ENCODE data around the gene SMC5. TPM values are rescaled to one million over a fixed set of nuclear protein-coding genes. Genes with fewer than 3 reads are reported as not detected.

Gene SMC5
- total and polyA plus RNA-seq, 12 donors = 6.9 to 16.4 (median 12.5) TPM

DNA sequence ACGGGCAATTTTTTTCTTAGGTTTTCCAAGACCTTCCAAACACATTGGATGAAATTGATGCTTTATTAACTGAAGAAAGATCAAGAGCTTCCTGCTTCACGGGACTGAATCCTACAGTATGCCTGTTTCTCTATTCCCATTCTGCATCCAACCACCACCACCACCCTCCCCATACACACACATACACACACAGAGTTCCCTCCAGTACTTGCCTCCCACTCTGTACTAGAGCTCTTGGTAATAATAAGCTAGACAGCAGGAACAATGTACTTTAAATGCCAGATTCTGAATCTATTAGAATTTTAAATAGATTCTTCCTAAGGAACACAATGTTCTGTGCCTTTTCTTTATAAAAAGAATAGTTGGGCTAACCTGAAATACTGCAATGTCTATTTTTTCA is 88.3 kb downstream of the SMC5 start:
- no peak overlapping the region for H3K27ac ChIP-seq
- ATAC-seq (no peak), DNase-seq (no peak)
- TF ChIP-seq, protein P1, sequence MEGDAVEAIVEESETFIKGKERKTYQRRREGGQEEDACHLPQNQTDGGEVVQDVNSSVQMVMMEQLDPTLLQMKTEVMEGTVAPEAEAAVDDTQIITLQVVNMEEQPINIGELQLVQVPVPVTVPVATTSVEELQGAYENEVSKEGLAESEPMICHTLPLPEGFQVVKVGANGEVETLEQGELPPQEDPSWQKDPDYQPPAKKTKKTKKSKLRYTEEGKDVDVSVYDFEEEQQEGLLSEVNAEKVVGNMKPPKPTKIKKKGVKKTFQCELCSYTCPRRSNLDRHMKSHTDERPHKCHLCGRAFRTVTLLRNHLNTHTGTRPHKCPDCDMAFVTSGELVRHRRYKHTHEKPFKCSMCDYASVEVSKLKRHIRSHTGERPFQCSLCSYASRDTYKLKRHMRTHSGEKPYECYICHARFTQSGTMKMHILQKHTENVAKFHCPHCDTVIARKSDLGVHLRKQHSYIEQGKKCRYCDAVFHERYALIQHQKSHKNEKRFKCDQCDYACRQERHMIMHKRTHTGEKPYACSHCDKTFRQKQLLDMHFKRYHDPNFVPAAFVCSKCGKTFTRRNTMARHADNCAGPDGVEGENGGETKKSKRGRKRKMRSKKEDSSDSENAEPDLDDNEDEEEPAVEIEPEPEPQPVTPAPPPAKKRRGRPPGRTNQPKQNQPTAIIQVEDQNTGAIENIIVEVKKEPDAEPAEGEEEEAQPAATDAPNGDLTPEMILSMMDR (IDR thresholded peaks at IDR 0.05) = no peak
- H3K9me3 ChIP-seq = no peaks in the 10 kb centered on the region
- intact Hi-C loops (cut with DNase I) = loop anchor here in 1 of 10 donors (10.0 kb wide), 1 partner anchor 48 kb away; no protein-coding TSS in a partner anchor
- peaks cover 0 to 3% (median 0%) of the 10 kb centered on the region in 9 donors for H3K4me1 ChIP-seq
- WGBS, 2 donors = 96% methylated on average over 2 of the region's 2 CpGs
- no peaks in the 10 kb centered on the region for H3K27me3 ChIP-seq
- no peak overlapping the region for H3K4me3 ChIP-seq
- peaks cover 0 to 84% (median 28%) of the 10 kb centered on the region in 9 donors for H3K36me3 ChIP-seq

DNA sequence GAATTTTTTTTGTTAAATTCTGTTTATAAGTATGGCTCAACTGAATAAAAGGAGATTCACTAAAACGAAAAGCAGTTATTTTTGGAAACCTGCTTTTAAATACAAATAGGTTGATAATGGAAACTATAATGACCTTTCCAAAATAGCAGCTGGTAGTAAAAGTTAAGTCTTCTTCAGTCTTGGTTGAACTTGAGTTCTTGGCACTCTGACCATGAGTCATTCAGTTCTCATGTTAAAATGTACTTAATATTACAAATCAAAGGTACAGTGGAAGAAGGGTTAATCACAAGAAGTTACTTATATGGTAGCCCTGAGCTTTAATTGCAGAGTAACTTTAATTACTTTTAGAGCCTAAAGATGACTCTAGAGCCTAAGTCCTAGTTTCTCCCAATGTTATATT is 93.6 kb downstream of the SMC5 start:
- H3K36me3 ChIP-seq = peaks cover 0 to 73% (median 19%) of the 10 kb centered on the region in 9 donors
- H3K4me1 ChIP-seq = peaks cover 0 to 33% (median 10%) of the 10 kb centered on the region in 9 donors
- 40 to 56% methylated on average over 1 of the region's 1 CpG for WGBS, 2 donors
- intact Hi-C loops (cut with DNase I) = loop anchor here in 9 of 10 donors (2.0 to 10.0 kb wide), 10 partner anchors 40 to 250 kb away; partner anchors contain the start of gene KLF9 (in 1 of the 9)
- ATAC-seq (no peak), DNase-seq (no peak)
- peak overlapping the region in 2 of 10 donors; percentile 3 to 16 for H3K27ac ChIP-seq
- no peak overlapping the region for H3K4me3 ChIP-seq
- H3K27me3 ChIP-seq = no peaks in the 10 kb centered on the region
- TF ChIP-seq, protein P1 (IDR thresholded peaks at IDR 0.05) = no peak
- no peaks in the 10 kb centered on the region for H3K9me3 ChIP-seq

DNA sequence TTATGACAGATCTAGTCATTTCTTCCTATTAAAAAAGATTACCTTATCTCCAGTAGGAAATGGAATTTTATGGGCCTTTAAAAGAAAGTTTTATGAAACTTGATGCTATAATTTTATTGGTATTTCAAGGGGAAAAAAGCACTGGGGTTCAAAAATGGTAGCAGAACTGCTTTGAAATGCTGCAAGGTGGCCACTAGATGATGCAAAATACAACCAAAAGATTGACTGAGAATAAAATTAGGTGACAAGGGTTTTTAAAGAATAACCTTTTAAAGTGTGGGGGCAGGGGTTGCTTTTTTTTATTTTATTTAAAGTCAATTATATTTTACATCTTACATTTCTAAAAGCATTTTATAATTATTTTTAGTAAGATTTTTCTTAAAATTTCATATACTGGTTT is 94.0 kb downstream of the SMC5 start:
- DNase-seq = no peak
- intact Hi-C loops (cut with DNase I) = loop anchor here in 9 of 10 donors (2.0 to 10.0 kb wide), 10 partner anchors 39 to 250 kb away; partner anchors contain the start of gene KLF9 (in 1 of the 9)
- Histone ChIP-seq H3K27me3 (no peaks in the 10 kb centered on the region), H3K4me3 (no peak overlapping the region), H3K9me3 (no peaks in the 10 kb centered on the region), H3K27ac (peak overlapping the region in 2 of 10 donors; percentile 3 to 16), H3K36me3 (peaks cover 0 to 73% (median 17%) of the 10 kb centered on the region in 9 donors), H3K4me1 (peaks cover 0 to 33% (median 10%) of the 10 kb centered on the region in 9 donors)
- TF ChIP-seq, protein P1 (IDR thresholded peaks at IDR 0.05) = peak; percentile 48 to 89 (median 73)
- peak in 2 of 8 donors; percentile 36 to 57 for ATAC-seq

DNA sequence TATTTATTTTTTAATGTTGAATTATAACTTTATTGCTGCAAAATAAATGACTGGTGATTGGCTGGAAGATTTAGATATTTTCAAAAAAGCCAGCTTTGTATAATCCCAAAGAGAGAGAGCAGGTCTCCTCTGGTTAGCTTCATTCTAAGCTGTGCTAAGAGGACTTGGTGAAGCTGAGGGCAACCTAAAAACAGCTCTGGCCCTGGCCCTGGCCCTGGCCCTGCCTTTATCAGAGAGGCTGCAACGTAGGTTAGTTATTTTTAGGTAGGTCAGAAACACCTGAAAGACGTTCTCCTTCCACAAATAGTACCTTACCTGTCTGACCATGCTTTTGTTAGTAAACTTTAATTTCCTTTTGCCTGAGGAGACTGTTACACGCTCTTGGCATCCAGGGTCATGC is 97.0 kb downstream of the SMC5 start:
- DNase-seq (no peak), ATAC-seq (peak in 7 of 8 donors; percentile 69 to 89 (median 81))
- Histone ChIP-seq H3K27me3 (no peaks in the 10 kb centered on the region), H3K9me3 (no peaks in the 10 kb centered on the region), H3K4me1 (peaks cover 0 to 33% (median 10%) of the 10 kb centered on the region in 9 donors), H3K27ac (peak overlapping the region in 5 of 10 donors; percentile 6 to 52 (median 31)), H3K36me3 (peaks cover 0 to 52% (median 0%) of the 10 kb centered on the region in 9 donors), H3K4me3 (no peak overlapping the region)
- WGBS, 2 donors = 44 to 63% methylated on average over 3 of the region's 3 CpGs
- TF ChIP-seq, protein P1 (IDR thresholded peaks at IDR 0.05) = no peak
- intact Hi-C loops (cut with DNase I) = loop anchor here in 7 of 10 donors (5.0 to 10.0 kb wide), 4 partner anchors 36 to 139 kb away; partner anchors contain the start of gene KLF9 (in 2 of the 7)

All from heart right ventricle (tissue), 16 donors.